HepG2 (cell line): ENCODE data around the gene ITM2B. TPM values are rescaled to one million over a fixed set of nuclear protein-coding genes. Genes with fewer than 3 reads are reported as not detected.

ENCODE experiments used
- ATF7-NPFF ChIP-seq: sonication (generic); formaldehyde crosslinking; IDR thresholded peaks from 2 replicates; pipeline ENCODE4 v1.8.1; 2023; ENCODE audit warnings: mild to moderate bottlenecking, low read depth, missing genetic modification reagents, moderate library complexity
- DZIP1 ChIP-seq: sonication (generic); formaldehyde crosslinking; IDR thresholded peaks from 2 replicates; pipeline ENCODE4 v1.5.0; 2020; ENCODE audit warnings: mild to moderate bottlenecking, missing genetic modification reagents
- ETV6 ChIP-seq: sonication (generic); formaldehyde crosslinking; conservative IDR thresholded peaks from 2 replicates; pipeline ENCODE4 v1.4.0; 2020; ENCODE audit warnings: missing genetic modification reagents
- FOXO1 ChIP-seq: sonication (generic); formaldehyde crosslinking; IDR thresholded peaks from 2 replicates; pipeline ENCODE4 v1.4.0; 2020; ENCODE audit warnings: missing genetic modification reagents
- FOXP4 ChIP-seq: sonication (generic); formaldehyde crosslinking; IDR thresholded peaks from 2 replicates; pipeline ENCODE4 v1.4.0; 2020; ENCODE audit warnings: missing genetic modification reagents
- PHF8 ChIP-seq: sonication (generic); formaldehyde crosslinking; IDR thresholded peaks from 2 replicates; pipeline ENCODE4 v1.5.0; 2020; ENCODE audit warnings: missing genetic modification reagents
- POLR2AphosphoS5 ChIP-seq: IDR thresholded peaks from 2 replicates; pipeline ENCODE4 v1.6.1; 2012; ENCODE audit warnings: low read depth, low read length
- RARG ChIP-seq: sonication (generic); formaldehyde crosslinking; IDR thresholded peaks from 2 replicates; pipeline ENCODE4 v1.4.0; 2020; ENCODE audit warnings: low read depth, mild to moderate bottlenecking, missing genetic modification reagents
- SP4 ChIP-seq: sonication (generic); formaldehyde crosslinking; IDR thresholded peaks from 2 replicates; pipeline ENCODE4 v1.8.1; 2023; ENCODE audit warnings: mild to moderate bottlenecking, missing genetic modification reagents
- TCF7L2 ChIP-seq: IDR thresholded peaks from 2 replicates; pipeline ENCODE4 v1.6.1; 2011; ENCODE audit warnings: mild to moderate bottlenecking, low read depth, low read length, moderate library complexity
- THRA ChIP-seq: sonication (generic); formaldehyde crosslinking; IDR thresholded peaks from 2 replicates; pipeline ENCODE4 v1.4.0; 2020; ENCODE audit warnings: missing genetic modification reagents, borderline replicate concordance
- THYN1 ChIP-seq: sonication (generic); formaldehyde crosslinking; IDR thresholded peaks from 2 replicates; pipeline ENCODE4 v1.8.1; 2023; ENCODE audit warnings: low read depth, mild to moderate bottlenecking, moderate library complexity, missing genetic modification reagents, borderline replicate concordance
- XRCC5 ChIP-seq: fragments of 200-400 bp; formaldehyde crosslinking; optimal IDR thresholded peaks from 2 replicates; pipeline ENCODE3; 2017; ENCODE audit warnings: mild to moderate bottlenecking, low read length
- ZBTB14 ChIP-seq: sonication (generic); formaldehyde crosslinking; IDR thresholded peaks from 2 replicates; pipeline ENCODE4 v1.4.0; 2020; ENCODE audit warnings: missing genetic modification reagents
- ZNF264 ChIP-seq: sonication (generic); formaldehyde crosslinking; IDR thresholded peaks from 2 replicates; pipeline ENCODE4 v1.4.0; 2020; ENCODE audit warnings: missing genetic modification reagents
- ZNF331 ChIP-seq: sonication (generic); formaldehyde crosslinking; IDR thresholded peaks from 2 replicates; pipeline ENCODE4 v1.4.0; 2020; ENCODE audit warnings: missing genetic modification reagents
- ZNF850 ChIP-seq: sonication (generic); formaldehyde crosslinking; conservative IDR thresholded peaks from 2 replicates; pipeline ENCODE4 v1.9.0; 2021; ENCODE audit warnings: mild to moderate bottlenecking, missing genetic modification reagents
- ZSCAN21 ChIP-seq: sonication (generic); formaldehyde crosslinking; IDR thresholded peaks from 2 replicates; pipeline ENCODE4 v1.8.0; 2022; ENCODE audit warnings: mild to moderate bottlenecking, missing genetic modification reagents, moderate library complexity, borderline replicate concordance
- polyA plus RNA-seq, 8 experiments: library from polyadenylated mRNA; depleted of rRNA in 3 of 8; stranded (reverse) in 7 of 8; unstranded in 1 of 8; fragments of >200 nt; fragmentation: Illumina TruSeq in 4 of 8; extraction: Trizol in 4 of 8; gene quantifications; 2 replicates each; pipeline versions ENCODE4 v1.2.1 to v1.2.3, GENCODE V29; 2011 to 2016; ENCODE audit warnings: low read depth in 4 of 8, missing spikeins in 1 of 8, mixed read lengths in 1 of 8; ENCODE audit not compliant: insufficient read depth in 1 of 8
- total RNA-seq, 5 experiments: library from RNA; depleted of rRNA; stranded (reverse); fragments of >200 nt; fragmentation: Illumina TruSeq; extraction: Trizol; gene quantifications; 2 replicates each; pipeline ENCODE4 v1.2.3, GENCODE V29; 2016; ENCODE audit warnings: low read depth in 1 of 5
- TF ChIP-seq, protein P1 (sequence below): sonication (generic); formaldehyde crosslinking; IDR thresholded peaks from 2 replicates; pipeline ENCODE4 v1.5.1; 2020; ENCODE audit warnings: mild to moderate bottlenecking, moderate library complexity, missing genetic modification reagents

Gene ITM2B
- total and polyA plus RNA-seq, 2 of the 13 experiments (the other 11 are each of a cell fraction or from before 2014, with no cell fraction given) = 158 to 373 TPM

- peak; percentile 35; the same call in 1 of the 2 replicates for TF ChIP-seq ZNF850
- TF ChIP-seq ZNF264 (CRISPR knock-in tag) = peak; percentile 48
- TF ChIP-seq XRCC5 = peak; percentile 5
- TF ChIP-seq SP4 (CRISPR knock-in tag) = no peak; the same call in 1 of the 2 replicates
- TF ChIP-seq THYN1 = no peak
- TF ChIP-seq, protein P1, sequence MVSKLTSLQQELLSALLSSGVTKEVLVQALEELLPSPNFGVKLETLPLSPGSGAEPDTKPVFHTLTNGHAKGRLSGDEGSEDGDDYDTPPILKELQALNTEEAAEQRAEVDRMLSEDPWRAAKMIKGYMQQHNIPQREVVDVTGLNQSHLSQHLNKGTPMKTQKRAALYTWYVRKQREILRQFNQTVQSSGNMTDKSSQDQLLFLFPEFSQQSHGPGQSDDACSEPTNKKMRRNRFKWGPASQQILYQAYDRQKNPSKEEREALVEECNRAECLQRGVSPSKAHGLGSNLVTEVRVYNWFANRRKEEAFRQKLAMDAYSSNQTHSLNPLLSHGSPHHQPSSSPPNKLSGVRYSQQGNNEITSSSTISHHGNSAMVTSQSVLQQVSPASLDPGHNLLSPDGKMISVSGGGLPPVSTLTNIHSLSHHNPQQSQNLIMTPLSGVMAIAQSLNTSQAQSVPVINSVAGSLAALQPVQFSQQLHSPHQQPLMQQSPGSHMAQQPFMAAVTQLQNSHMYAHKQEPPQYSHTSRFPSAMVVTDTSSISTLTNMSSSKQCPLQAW (CRISPR knock-in tag) = peak; percentile 59; the same call in 1 of the 2 replicates
- no peak for TF ChIP-seq RARG
- no peak for TF ChIP-seq ZBTB14 (CRISPR knock-in tag)
- TF ChIP-seq ZSCAN21 (CRISPR knock-in tag) = no peak
- TF ChIP-seq ZNF331 (CRISPR knock-in tag) = peak; percentile 62
- TF ChIP-seq POLR2AphosphoS5 = peak; percentile 66; the same call in 1 of the 2 replicates
- peak; percentile 41; the same call in 1 of the 2 replicates for TF ChIP-seq FOXP4 (CRISPR knock-in tag)
- peak; percentile 52; the same call in 1 of the 2 replicates for TF ChIP-seq THRA (CRISPR knock-in tag)
- no peak for TF ChIP-seq TCF7L2
- TF ChIP-seq ATF7-NPFF (CRISPR knock-in tag) = no peak
- TF ChIP-seq DZIP1 = no peak
- no peak for TF ChIP-seq FOXO1
- TF ChIP-seq PHF8 (CRISPR knock-in tag) = peak; percentile 47; the same call in 1 of the 2 replicates
- TF ChIP-seq ETV6 = no peak; the same call in 1 of the 2 replicates
Measured at GRCh38 chr13:48232420-48233045, 473 bp upstream of the ITM2B start (continued).
